Right renal pelvis (tissue), 4 donors: ENCODE data around the gene USF2. TPM values are rescaled to one million over a fixed set of nuclear protein-coding genes. Genes with fewer than 3 reads are reported as not detected.

ENCODE experiments used
- DNase-seq, 4 donors: peaks; one replicate each; pipeline ENCODE4 v3.0.0-alpha.2; 2013; ENCODE audit warnings: low read depth in 4 of 4, low spot score in 3 of 4, missing footprints in 1 of 4
- polyA plus RNA-seq, 4 donors: library from polyadenylated mRNA; unstranded; fragments of 120-200 nt; gene quantifications; one replicate each; pipeline ENCODE4 v1.2.1, GENCODE V29; 2013; ENCODE audit not compliant: insufficient read length in 4 of 4

Gene USF2
- polyA plus RNA-seq, 4 donors: 149 to 179 (median 162) TPM

- DNase-seq: no peak
Measured at GRCh38 chr19:35265126-35265899, 3.4 kb upstream of the USF2 start.

- DNase-seq: no peak
Measured at GRCh38 chr19:35265900-35266519, 2.8 kb upstream of the USF2 start.

GRCh38 chr19:35266520-35267352 lies 2.0 kb upstream of the USF2 start:
- no peak for DNase-seq

GRCh38 chr19:35267353-35267817 lies 1.4 kb upstream of the USF2 start:
- peak in 1 of 4 donors; percentile 55 for DNase-seq

- peak; percentile 57 to 74 (median 60) for DNase-seq
Measured at GRCh38 chr19:35267818-35268535, 785 bp upstream of the USF2 start.

- peak; percentile 63 to 76 (median 71) for DNase-seq
Measured at GRCh38 chr19:35269438-35270117, 816 bp downstream of the USF2 start.

GRCh38 chr19:35270381-35270811 lies 1.6 kb downstream of the USF2 start:
- DNase-seq: no peak

- no peak for DNase-seq
Measured at GRCh38 chr19:35271546-35271945, 2.8 kb downstream of the USF2 start.

- no peak for DNase-seq
Measured at GRCh38 chr19:35272122-35272719, 3.5 kb downstream of the USF2 start.

GRCh38 chr19:35272954-35273649 lies 4.3 kb downstream of the USF2 start:
- no peak for DNase-seq

GRCh38 chr19:35273686-35274259 lies 5.0 kb downstream of the USF2 start:
- DNase-seq: no peak

GRCh38 chr19:35274323-35274722 lies 5.6 kb downstream of the USF2 start:
- no peak for DNase-seq

- no peak for DNase-seq
Measured at GRCh38 chr19:35276706-35277281, 8.0 kb downstream of the USF2 start.

GRCh38 chr19:35278578-35279284 lies 10.0 kb downstream of the USF2 start:
- no peak for DNase-seq

- DNase-seq: no peak
Measured at GRCh38 chr19:35279374-35279773, 10.6 kb downstream of the USF2 start.

- DNase-seq: no peak
Measured at GRCh38 chr19:35279985-35280821, 11.4 kb downstream of the USF2 start.

GRCh38 chr19:35281303-35281702 lies 12.5 kb downstream of the USF2 start:
- DNase-seq: no peak
